HepG2 (cell line): ENCODE data around the gene NPPA. TPM values are rescaled to one million over a fixed set of nuclear protein-coding genes. Genes with fewer than 3 reads are reported as not detected.

Experiments
- ATAC-seq: fragments of 200-7000 bp; cut with Tn5 transposase; 3 replicates; pipeline ENCODE4 v1.9.1; 2020; ENCODE audit warnings: mild to moderate bottlenecking, moderate library complexity
- BruUV-seq: library from RNA; stranded (reverse); fragments of 400-500 nt; replicated peaks from 2 replicates; lab custom pipeline; 2021; lab: Mats Ljungman, UMichigan
- CTCF ChIA-PET: fragments of 300-600 bp; formaldehyde crosslinking; extraction: SDS; loops from one replicate; lab custom pipeline; 2021; ENCODE audit warnings: low total read pairs, inconsistent platforms, low intra/inter-chr PET ratio; lab: Yijun Ruan, JAX
- POLR2A ChIA-PET: fragments of 350-600 bp; sonication (Branson Sonifier 250); formaldehyde crosslinking; loops from one replicate; lab custom pipeline; 2020; ENCODE audit warnings: antibody characterized with exemption, inconsistent platforms; lab: Yijun Ruan, JAX
- DNase-seq: peaks from one replicate; pipeline ENCODE4 v3.0.0-alpha.2; 2015; ENCODE audit warnings: low spot score
- FAIRE-seq: peaks from 3 replicates; lab custom pipeline; 2011; peaks lifted over from hg19 to GRCh38; lab: Jason Lieb, UNC
- H2AFZ ChIP-seq: one replicate; pipeline ENCODE4 v1.6.1; 2011; ENCODE audit warnings: low read length, inconsistent platforms
- H3K27ac ChIP-seq: fragments of 300-600 bp; 3 replicates; pipeline ENCODE4 v1.8.0; 2011; ENCODE audit warnings: mixed run types, mild to moderate bottlenecking, mixed read lengths, low read length, inconsistent platforms; ENCODE audit not compliant: insufficient read depth; ENCODE audit errors: extremely low read length
- H3K27me3 ChIP-seq, 2 experiments: fragments of 200-600 bp in 1 of 2; 2 replicates in 1 of 2; 3 replicates in 1 of 2; pipeline versions ENCODE4 v1.6.0 to v1.8.0; 2011; ENCODE audit warnings: low read length in 2 of 2, mild to moderate bottlenecking in 2 of 2, moderate library complexity in 2 of 2, inconsistent platforms in 1 of 2; ENCODE audit not compliant: insufficient read depth in 2 of 2, control insufficient read depth in 1 of 2
- H3K36me3 ChIP-seq, 2 experiments: fragments of 200-600 bp in 1 of 2; replicated peaks in 1 of 2; 2 replicates in 1 of 2; 3 replicates in 1 of 2; pipeline versions ENCODE4 v1.5.1 to v1.8.0; 2011; ENCODE audit warnings: low read length in 2 of 2, inconsistent platforms in 1 of 2; ENCODE audit not compliant: insufficient read depth in 2 of 2, control insufficient read depth in 1 of 2
- H3K4me1 ChIP-seq: 2 replicates; pipeline ENCODE4 v1.5.1; 2012; ENCODE audit warnings: low read length, inconsistent platforms; ENCODE audit not compliant: insufficient read depth
- H3K4me2 ChIP-seq: 2 replicates; pipeline ENCODE4 v1.6.0; 2011; ENCODE audit warnings: low read depth, low read length, inconsistent platforms
- H3K4me3 ChIP-seq, 3 experiments: fragments of 200-600 bp in 1 of 3; sonication (generic), shearing (Covaris generic) in 1 of 3; replicated peaks in 1 of 3; 2 replicates each; pipeline ENCODE4 v1.5.1; 2011 to 2016; ENCODE audit warnings: low read length in 3 of 3, inconsistent platforms in 2 of 3, low read depth in 2 of 3, mild to moderate bottlenecking in 2 of 3, control low read depth in 1 of 3, mixed read lengths in 1 of 3; ENCODE audit not compliant: insufficient read depth in 1 of 3
- H3K79me2 ChIP-seq: one replicate; pipeline ENCODE4 v1.6.1; 2011; ENCODE audit warnings: low read length, inconsistent platforms; ENCODE audit not compliant: insufficient read depth
- H3K9ac ChIP-seq: 2 replicates; pipeline ENCODE4 v1.6.0; 2011; ENCODE audit warnings: mild to moderate bottlenecking, low read depth, low read length, inconsistent platforms; ENCODE audit not compliant: insufficient read depth
- H3K9me3 ChIP-seq: 2 replicates; pipeline ENCODE4 v1.5.1; 2012; ENCODE audit warnings: mild to moderate bottlenecking, low read length
- H4K20me1 ChIP-seq: 2 replicates; pipeline ENCODE4 v1.6.0; 2011; ENCODE audit warnings: inconsistent platforms, mild to moderate bottlenecking, low read length, moderate library complexity; ENCODE audit not compliant: insufficient read depth
- ADNP ChIP-seq: sonication (generic); formaldehyde crosslinking; IDR thresholded peaks from 2 replicates; pipeline ENCODE4 v1.4.0; 2020; ENCODE audit warnings: missing genetic modification reagents
- ARNT ChIP-seq: fragments of 450-650 bp; IDR thresholded peaks from 2 replicates; pipeline ENCODE4 v1.6.1; 2017
- ATF5 ChIP-seq: sonication (generic); formaldehyde crosslinking; IDR thresholded peaks from 2 replicates; pipeline ENCODE4 v1.4.0; 2020; ENCODE audit warnings: mild to moderate bottlenecking, low read depth, missing genetic modification reagents
- BORCS8-MEF2B ChIP-seq: sonication (generic); formaldehyde crosslinking; IDR thresholded peaks from 2 replicates; pipeline ENCODE4 v1.8.0; 2022; ENCODE audit warnings: mild to moderate bottlenecking, missing genetic modification reagents
- CHCHD3 ChIP-seq: sonication (generic); formaldehyde crosslinking; IDR thresholded peaks from 2 replicates; pipeline ENCODE4 v1.8.0; 2022; ENCODE audit warnings: mild to moderate bottlenecking, missing genetic modification reagents, moderate library complexity
- CREB1 ChIP-seq, 2 experiments: fragments of 450-650 bp in 1 of 2; IDR thresholded peaks; 2 replicates each; pipeline ENCODE4 v1.6.1; 2016 to 2017; ENCODE audit warnings: control low read depth in 1 of 2, mild to moderate bottlenecking in 1 of 2, missing compliant biosample characterization in 1 of 2, missing genetic modification characterization in 1 of 2
- HDAC6 ChIP-seq: fragments of 200-600 bp; sonication (generic); IDR thresholded peaks from 2 replicates; pipeline ENCODE4 v1.7.0; 2017; ENCODE audit warnings: mild to moderate bottlenecking, antibody characterized with exemption, low read length, low read depth
- HNF4A ChIP-seq: sonication (generic); formaldehyde crosslinking; IDR thresholded peaks from 2 replicates; pipeline ENCODE4 v1.4.0; 2020; ENCODE audit warnings: missing genetic modification reagents
- HOXA5 ChIP-seq: sonication (generic); formaldehyde crosslinking; IDR thresholded peaks from 2 replicates; pipeline ENCODE4 v1.4.0; 2020; ENCODE audit warnings: missing genetic modification reagents
- KLF15 ChIP-seq: sonication (generic); formaldehyde crosslinking; IDR thresholded peaks from 2 replicates; pipeline ENCODE4 v1.8.1; 2023; ENCODE audit warnings: borderline replicate concordance, mild to moderate bottlenecking, inconsistent platforms, missing genetic modification reagents, mixed read lengths
- PAXIP1 ChIP-seq: sonication (generic); formaldehyde crosslinking; conservative IDR thresholded peaks from 2 replicates; pipeline ENCODE4 v1.4.0; 2020; ENCODE audit warnings: mild to moderate bottlenecking, missing genetic modification reagents, moderate library complexity
- RXRB ChIP-seq: IDR thresholded peaks from 2 replicates; pipeline ENCODE4 v1.6.1; 2016; ENCODE audit warnings: borderline replicate concordance, missing genetic modification reagents, missing compliant biosample characterization
- ZBTB34 ChIP-seq: sonication (generic); formaldehyde crosslinking; IDR thresholded peaks from 2 replicates; pipeline ENCODE4 v1.8.0; 2022; ENCODE audit warnings: mild to moderate bottlenecking, missing genetic modification reagents
- ZMYM3 ChIP-seq: sonication (generic); formaldehyde crosslinking; IDR thresholded peaks from 2 replicates; pipeline ENCODE4 v1.5.1; 2020; ENCODE audit warnings: mild to moderate bottlenecking, missing genetic modification reagents
- ZNF275 ChIP-seq: sonication (generic); formaldehyde crosslinking; IDR thresholded peaks from 2 replicates; pipeline ENCODE4 v1.8.0; 2022; ENCODE audit warnings: missing genetic modification reagents, mild to moderate bottlenecking, inconsistent platforms, borderline replicate concordance
- ZNF660 ChIP-seq: sonication (generic); formaldehyde crosslinking; IDR thresholded peaks from 2 replicates; pipeline ENCODE4 v1.5.1; 2020; ENCODE audit warnings: mild to moderate bottlenecking, low read depth, missing genetic modification reagents, borderline replicate concordance
- WGBS: methylation state at CpG from one replicate; pipeline ENCODE4 v1.1.6; 2017; ENCODE audit warnings: low lambda C conversion rate; 5-methylcytosine and 5-hydroxymethylcytosine counted together
- in situ Hi-C: cut with HindIII; loops from 2 replicates; pipeline ENCODE4 v1.10.0; 2017; ENCODE audit warnings: low pct_unique_long_range_greater_than_20kb; ENCODE audit not compliant: extremely low pct_ligation_motif_present
- intact Hi-C: fragments of 100-400 bp; cut with micrococcal nuclease; formaldehyde crosslinking; loops from one replicate; pipeline ENCODE4 v1.10.0; 2022; ENCODE audit not compliant: unreplicated experiment
- polyA plus RNA-seq, 8 experiments: library from polyadenylated mRNA; depleted of rRNA in 3 of 8; stranded (reverse) in 7 of 8; unstranded in 1 of 8; fragments of >200 nt; fragmentation: Illumina TruSeq in 4 of 8; extraction: Trizol in 4 of 8; gene quantifications; 2 replicates each; pipeline versions ENCODE4 v1.2.1 to v1.2.3, GENCODE V29; 2011 to 2016; ENCODE audit warnings: low read depth in 4 of 8, missing spikeins in 1 of 8, mixed read lengths in 1 of 8; ENCODE audit not compliant: insufficient read depth in 1 of 8
- total RNA-seq, 5 experiments: library from RNA; depleted of rRNA; stranded (reverse); fragments of >200 nt; fragmentation: Illumina TruSeq; extraction: Trizol; gene quantifications; 2 replicates each; pipeline ENCODE4 v1.2.3, GENCODE V29; 2016; ENCODE audit warnings: low read depth in 1 of 5

NPPA gene
- total and polyA plus RNA-seq, 2 of the 13 experiments (the other 11 are each of a cell fraction or from before 2014, with no cell fraction given): not detected

GRCh38 chr1:11891433-11892186, 44.0 kb upstream of the NPPA start:
- 49% methylated on average over 6 of the region's 6 CpGs for WGBS
- H3K4me3 ChIP-seq: peak overlapping the region in 1 of 3 experiments; percentile 11; a peak in 1 of 6 replicates
- peak; percentile 54 for ATAC-seq
- no peaks in the 10 kb centered on the region for H3K9me3 ChIP-seq
- no peaks in the 10 kb centered on the region for H3K36me3 ChIP-seq
- no peak for DNase-seq
- in situ Hi-C loops: no loop called here
- no peak overlapping the region for H3K27ac ChIP-seq
- no peak for FAIRE-seq
- POLR2A ChIA-PET: interaction anchor here (0.6 to 3.6 kb wide), 4 partner anchors 16 to 86 kb away, joined by 3 to 20 read pairs (median 6); partner anchors contain the start of genes CLCN6 and MTHFR
- CTCF ChIA-PET: interaction anchor here (0.7 to 1.1 kb wide), 2 partner anchors 52 to 54 kb away, joined by 3 to 4 read pairs; no protein-coding TSS in a partner anchor
- H4K20me1 ChIP-seq: no peaks in the 10 kb centered on the region
- H3K27me3 ChIP-seq: no peaks in the 10 kb centered on the region; a peak in 1 of 5 replicates
- H3K4me1 ChIP-seq: peaks cover 56% of the 10 kb centered on the region
- no peak overlapping the region for H3K9ac ChIP-seq
- no TSS peak for BruUV-seq
- H2AFZ ChIP-seq: no peak overlapping the region
- intact Hi-C loops: no loop called here
- H3K4me2 ChIP-seq: peak overlapping the region; percentile 31; the same call in 1 of the 2 replicates
- H3K79me2 ChIP-seq: no peaks in the 10 kb centered on the region
- TF ChIP-seq CHCHD3 (CRISPR knock-in tag) (no peak), ZBTB34 (CRISPR knock-in tag) (no peak), ADNP (peak; percentile 58; the same call in 1 of the 2 replicates), PAXIP1 (CRISPR knock-in tag) (peak; percentile 59; the same call in 1 of the 2 replicates), KLF15 (CRISPR knock-in tag) (no peak), HDAC6 (no peak), ATF5 (CRISPR knock-in tag) (no peak), BORCS8-MEF2B (CRISPR knock-in tag) (no peak), RXRB (CRISPR knock-in tag) (no peak), HOXA5 (CRISPR knock-in tag) (no peak), ARNT (no peak), ZNF660 (CRISPR knock-in tag) (no peak), HNF4A (peak; percentile 31; the same call in 1 of the 2 replicates), CREB1 (IDR thresholded peaks at IDR 0.05) (no peak), CREB1 (CRISPR knock-in tag; IDR thresholded peaks at IDR 0.05) (0 out of 2 replicates have a peak, but pooled peaks have one; percentile 27), ZNF275 (CRISPR knock-in tag) (no peak), ZMYM3 (CRISPR knock-in tag) (peak; percentile 70)
